Mesangial cell (primary cell): ENCODE measurements around the gene IDH3A. TPM values are rescaled to one million over a fixed set of nuclear protein-coding genes. Genes with fewer than 3 reads are reported as not detected.

ENCODE experiments used
- total RNA-seq: library from RNA; depleted of rRNA; stranded (reverse); fragments of >200 nt; gene quantifications from 2 replicates; pipeline ENCODE4 v1.2.3, GENCODE V29; 2015

IDH3A gene
- total RNA-seq, result 22.8 and 51.8 TPM in 2 replicates

DNA sequence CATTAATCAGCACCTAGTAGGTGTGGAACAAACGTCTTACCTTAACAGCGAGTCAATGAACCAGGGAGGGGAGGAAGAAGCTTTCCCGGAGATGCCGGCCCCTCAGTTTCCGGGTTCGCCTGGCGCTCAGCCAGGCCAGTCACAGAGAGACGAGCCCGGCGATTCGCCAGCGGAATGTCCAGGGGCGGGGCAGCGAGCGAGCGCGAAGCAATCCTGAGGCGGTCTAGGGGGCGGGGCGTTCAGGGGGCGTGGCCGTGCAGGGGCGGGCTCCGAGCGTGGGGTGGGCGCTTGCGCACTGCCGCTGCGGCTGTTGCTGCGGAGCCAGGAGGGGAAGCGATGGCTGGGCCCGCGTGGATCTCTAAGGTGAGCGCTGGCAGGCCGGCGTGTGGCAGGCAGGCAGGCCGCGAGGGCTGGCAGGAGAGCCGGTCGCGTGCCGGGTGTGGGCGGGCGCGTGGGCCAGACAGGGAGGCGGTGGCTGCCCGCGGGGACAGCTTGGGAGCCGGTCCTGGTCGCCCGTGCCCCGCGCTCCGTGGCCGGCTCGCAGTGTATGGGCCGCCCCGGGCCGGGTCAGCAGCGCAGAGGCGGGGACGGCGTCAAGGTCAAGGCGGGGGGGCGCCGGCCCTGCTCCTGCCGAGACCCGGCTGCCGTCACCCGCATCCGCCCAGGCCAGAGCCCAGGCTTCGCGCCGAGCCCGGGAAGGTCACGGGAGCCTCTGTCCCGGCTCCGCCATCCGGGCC lies at the start of gene IDH3A:
Gene IDH3A, plus strand, starts transcription at position 295 of the 737 bp plus-strand sequence. Its CDS starts 42 bp downstream, at position 337.

DNA sequence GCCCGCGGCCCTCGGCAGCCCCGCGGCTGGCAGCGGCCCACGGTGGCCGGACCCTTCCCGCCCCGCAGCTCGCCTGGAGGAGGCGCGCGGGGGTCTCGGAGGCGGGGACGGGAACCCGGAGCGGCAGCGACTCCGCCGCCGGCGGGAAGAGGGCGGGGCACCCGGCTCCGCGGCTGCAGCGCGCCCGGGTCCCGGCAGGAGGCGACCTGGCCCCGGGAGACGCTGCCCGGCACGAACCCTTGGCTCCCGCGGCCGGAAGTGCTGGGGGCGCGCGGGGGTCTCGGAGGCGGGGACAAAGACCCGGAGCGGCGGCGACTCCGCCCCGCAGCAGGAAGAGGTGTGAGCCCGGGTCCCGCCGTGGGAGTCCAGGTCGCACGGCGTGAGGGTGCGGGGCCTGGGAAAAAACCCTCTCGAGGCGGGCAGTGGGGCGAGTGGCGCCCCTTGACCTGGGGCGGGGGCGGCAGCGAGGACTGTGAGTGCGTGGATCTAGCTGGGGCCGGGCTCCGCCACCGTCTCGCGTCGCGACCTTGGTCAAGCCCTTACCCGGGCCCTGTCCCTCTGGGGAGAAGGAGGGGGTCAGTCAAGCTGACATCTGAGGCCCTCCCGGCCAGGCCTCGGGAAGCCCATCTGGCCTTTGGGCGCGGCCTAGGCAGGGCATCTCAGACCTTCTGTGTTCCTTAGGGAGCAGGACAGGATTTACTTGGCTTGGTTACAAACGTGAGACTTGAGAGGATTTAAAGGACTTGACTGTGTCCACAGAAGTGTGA lies 17.7 kb upstream of the IDH3A start, which contains the start of gene CIB2:
Gene CIB2, minus strand, starts transcription at position 151 of the 767 bp plus-strand sequence. CDS start 230 bp downstream, outside the sequence.

Other genes with a start within 250 kb of the IDH3A start
- gene TBC1D2B, start 71.7 kb upstream of the IDH3A start, total RNA-seq, result 23.3 and 35.1 TPM in 2 replicates
- not detected in 2 replicates for gene SH2D7, start 56.8 kb upstream of the IDH3A start, total RNA-seq
- 12.7 and 19.3 TPM in 2 replicates for gene CIB2, start 17.9 kb upstream of the IDH3A start, total RNA-seq
- gene ACSBG1, start 85.2 kb downstream of the IDH3A start, total RNA-seq, result 0.16 and 0.51 TPM in 2 replicates
- 3.0 and 6.2 TPM in 2 replicates for gene DNAJA4, start 115.2 kb downstream of the IDH3A start, total RNA-seq
- gene SKIC8, start 150.2 kb downstream of the IDH3A start, total RNA-seq, result 47.7 and 54.1 TPM in 2 replicates
- gene CRABP1, start 191.0 kb downstream of the IDH3A start, total RNA-seq, result not detected in 2 replicates